Measurements from ENCODE around the gene IFRD2. TPM values are rescaled to one million over a fixed set of nuclear protein-coding genes. Genes with fewer than 3 reads are reported as not detected.

The IFRD2 gene
- total and polyA plus RNA-seq, 2 of the 13 experiments (the other 11 are each of a cell fraction or from before 2014, with no cell fraction given): 32.8 to 96.1 TPM

DNA sequence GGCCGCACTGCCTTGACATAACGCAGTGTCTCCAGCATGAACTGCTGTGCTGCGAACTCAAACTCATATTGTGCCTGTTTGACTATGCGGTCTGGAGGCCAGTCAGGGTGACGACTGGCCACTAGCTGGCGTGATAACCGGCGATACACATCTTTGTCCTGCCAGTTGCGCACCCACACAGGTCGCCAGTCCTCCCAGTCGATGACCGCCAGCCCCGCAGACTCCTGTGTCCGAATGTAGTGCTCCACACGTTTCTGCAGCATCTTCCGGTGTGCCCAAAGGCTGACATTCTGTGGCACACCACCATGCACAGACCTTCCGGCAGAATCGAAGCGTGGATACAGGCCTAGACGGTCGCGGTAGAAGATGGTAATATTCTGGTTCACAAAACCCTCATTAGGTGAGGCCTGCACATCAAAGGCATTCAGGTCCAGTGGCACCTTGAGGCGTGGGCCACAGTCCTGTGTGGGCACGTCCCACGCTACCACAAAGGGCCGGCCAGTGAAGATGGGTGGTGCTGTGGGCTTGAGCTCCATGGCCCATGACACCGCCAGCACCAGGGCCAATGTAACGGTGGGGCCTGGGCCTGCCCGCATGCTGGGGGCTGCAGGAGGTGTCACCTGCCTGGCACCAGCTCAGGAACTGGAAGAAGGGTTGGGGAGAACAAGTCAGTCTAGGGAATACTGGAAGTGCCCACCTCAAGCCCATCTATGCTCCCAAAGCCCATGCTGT lies 27.8 kb upstream of the IFRD2 start (continued):
- TF ChIP-seq, protein P1, sequence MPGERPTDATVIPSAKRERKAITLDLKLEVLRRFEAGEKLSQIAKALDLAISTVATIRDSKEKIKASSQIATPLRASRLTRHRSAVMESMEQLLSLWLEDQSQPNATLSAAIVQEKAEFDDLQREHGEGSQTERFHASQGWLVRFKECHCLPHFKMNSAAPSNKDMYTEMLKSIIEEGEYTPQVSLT (CRISPR knock-in tag; IDR thresholded peaks at IDR 0.05; ENCODE audit: borderline replicate concordance, low read depth): no peak
- no peak for TF ChIP-seq ZNF33B (CRISPR knock-in tag; IDR thresholded peaks at IDR 0.05)
- TF ChIP-seq, protein P2, sequence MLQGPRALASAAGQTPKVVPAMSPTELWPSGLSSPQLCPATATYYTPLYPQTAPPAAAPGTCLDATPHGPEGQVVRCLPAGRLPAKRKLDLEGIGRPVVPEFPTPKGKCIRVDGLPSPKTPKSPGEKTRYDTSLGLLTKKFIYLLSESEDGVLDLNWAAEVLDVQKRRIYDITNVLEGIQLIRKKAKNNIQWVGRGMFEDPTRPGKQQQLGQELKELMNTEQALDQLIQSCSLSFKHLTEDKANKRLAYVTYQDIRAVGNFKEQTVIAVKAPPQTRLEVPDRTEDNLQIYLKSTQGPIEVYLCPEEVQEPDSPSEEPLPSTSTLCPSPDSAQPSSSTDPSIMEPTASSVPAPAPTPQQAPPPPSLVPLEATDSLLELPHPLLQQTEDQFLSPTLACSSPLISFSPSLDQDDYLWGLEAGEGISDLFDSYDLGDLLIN (CRISPR knock-in tag; IDR thresholded peaks at IDR 0.05; ENCODE audit: borderline replicate concordance): no peak
- no peak for TF ChIP-seq SCMH1 (CRISPR knock-in tag; IDR thresholded peaks at IDR 0.05; ENCODE audit: borderline replicate concordance)
- TF ChIP-seq ZFP90 (CRISPR knock-in tag; IDR thresholded peaks at IDR 0.05; ENCODE audit: borderline replicate concordance): no peak
- TF ChIP-seq RXRB (CRISPR knock-in tag; IDR thresholded peaks at IDR 0.05; ENCODE audit: borderline replicate concordance): no peak
- no peak for TF ChIP-seq ZNF781 (CRISPR knock-in tag; IDR thresholded peaks at IDR 0.05; ENCODE audit: borderline replicate concordance, not compliant biosample characterization)
- no peak for TF ChIP-seq WIZ (CRISPR knock-in tag; IDR thresholded peaks at IDR 0.05)
- TF ChIP-seq PAF1 (CRISPR knock-in tag; IDR thresholded peaks at IDR 0.05): no peak
- no peak for TF ChIP-seq SRY (CRISPR knock-in tag; IDR thresholded peaks at IDR 0.05)
- TF ChIP-seq MAZ (IDR thresholded peaks at IDR 0.05; ENCODE audit: borderline replicate concordance, low read depth, low read length): no peak
- no peak for TF ChIP-seq MAZ (CRISPR knock-in tag; IDR thresholded peaks at IDR 0.05; ENCODE audit: low read depth)
- TF ChIP-seq, protein P3, sequence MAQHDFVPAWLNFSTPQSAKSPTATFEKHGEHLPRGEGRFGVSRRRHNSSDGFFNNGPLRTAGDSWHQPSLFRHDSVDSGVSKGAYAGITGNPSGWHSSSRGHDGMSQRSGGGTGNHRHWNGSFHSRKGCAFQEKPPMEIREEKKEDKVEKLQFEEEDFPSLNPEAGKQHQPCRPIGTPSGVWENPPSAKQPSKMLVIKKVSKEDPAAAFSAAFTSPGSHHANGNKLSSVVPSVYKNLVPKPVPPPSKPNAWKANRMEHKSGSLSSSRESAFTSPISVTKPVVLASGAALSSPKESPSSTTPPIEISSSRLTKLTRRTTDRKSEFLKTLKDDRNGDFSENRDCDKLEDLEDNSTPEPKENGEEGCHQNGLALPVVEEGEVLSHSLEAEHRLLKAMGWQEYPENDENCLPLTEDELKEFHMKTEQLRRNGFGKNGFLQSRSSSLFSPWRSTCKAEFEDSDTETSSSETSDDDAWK (CRISPR knock-in tag; IDR thresholded peaks at IDR 0.05): no peak
- TF ChIP-seq ZNF879 (CRISPR knock-in tag; IDR thresholded peaks at IDR 0.05): no peak
- TF ChIP-seq SKI (IDR thresholded peaks at IDR 0.05; ENCODE audit: partially characterized antibody): no peak
- TF ChIP-seq ETV6 (CRISPR knock-in tag; conservative IDR thresholded peaks at IDR 0.05): no peak
- 0 out of 2 replicates have a peak, but pooled peaks have one; percentile 13 for TF ChIP-seq HOXA3 (CRISPR knock-in tag; IDR thresholded peaks at IDR 0.05)
- 0 out of 2 replicates have a peak, but pooled peaks have one; percentile 26 for TF ChIP-seq BORCS8-MEF2B (CRISPR knock-in tag; IDR thresholded peaks at IDR 0.05)
- TF ChIP-seq, protein P4, sequence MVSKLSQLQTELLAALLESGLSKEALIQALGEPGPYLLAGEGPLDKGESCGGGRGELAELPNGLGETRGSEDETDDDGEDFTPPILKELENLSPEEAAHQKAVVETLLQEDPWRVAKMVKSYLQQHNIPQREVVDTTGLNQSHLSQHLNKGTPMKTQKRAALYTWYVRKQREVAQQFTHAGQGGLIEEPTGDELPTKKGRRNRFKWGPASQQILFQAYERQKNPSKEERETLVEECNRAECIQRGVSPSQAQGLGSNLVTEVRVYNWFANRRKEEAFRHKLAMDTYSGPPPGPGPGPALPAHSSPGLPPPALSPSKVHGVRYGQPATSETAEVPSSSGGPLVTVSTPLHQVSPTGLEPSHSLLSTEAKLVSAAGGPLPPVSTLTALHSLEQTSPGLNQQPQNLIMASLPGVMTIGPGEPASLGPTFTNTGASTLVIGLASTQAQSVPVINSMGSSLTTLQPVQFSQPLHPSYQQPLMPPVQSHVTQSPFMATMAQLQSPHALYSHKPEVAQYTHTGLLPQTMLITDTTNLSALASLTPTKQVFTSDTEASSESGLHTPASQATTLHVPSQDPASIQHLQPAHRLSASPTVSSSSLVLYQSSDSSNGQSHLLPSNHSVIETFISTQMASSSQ (IDR thresholded peaks at IDR 0.05; ENCODE audit: low read depth): no peak
- TF ChIP-seq, protein P4 (CRISPR knock-in tag; IDR thresholded peaks at IDR 0.05; ENCODE audit: borderline replicate concordance): no peak

Measured in HepG2 (cell line).